ENCODE results near the gene NEDD8. TPM values are rescaled to one million over a fixed set of nuclear protein-coding genes. Genes with fewer than 3 reads are reported as not detected.

The NEDD8 gene
- total RNA-seq, 4 donors from 2014 or later: 44.1 to 77.6 (median 67.9) TPM

GRCh38 chr14:24178399-24179178 is 53.6 kb downstream of the NEDD8 start:
- Histone ChIP-seq H3K9me3 (no peaks in the 10 kb centered on the region), H3K27me3 (no peaks in the 10 kb centered on the region), H3K36me3 (peaks cover 0 to 76% (median 0%) of the 10 kb centered on the region in 3 donors), H3K4me3 (no peak overlapping the region), H3K4me1 (no peaks in the 10 kb centered on the region), H3K27ac (no peak overlapping the region)
- TF ChIP-seq POLR2A (IDR thresholded peaks at IDR 0.05): no peak
- no peak for TF ChIP-seq CTCF (IDR thresholded peaks at IDR 0.05)
- no peak for DNase-seq

GRCh38 chr14:24177891-24178290 is 54.3 kb downstream of the NEDD8 start:
- TF ChIP-seq POLR2A (IDR thresholded peaks at IDR 0.05) (no peak), CTCF (IDR thresholded peaks at IDR 0.05) (no peak)
- H3K4me3 ChIP-seq: no peak overlapping the region
- H3K27me3 ChIP-seq: no peaks in the 10 kb centered on the region
- no peak overlapping the region for H3K27ac ChIP-seq
- H3K9me3 ChIP-seq: no peaks in the 10 kb centered on the region
- peak in 1 of 3 donors; percentile 45 for DNase-seq
- H3K4me1 ChIP-seq: no peaks in the 10 kb centered on the region
- peaks cover 0 to 69% (median 0%) of the 10 kb centered on the region in 3 donors for H3K36me3 ChIP-seq

DNA sequence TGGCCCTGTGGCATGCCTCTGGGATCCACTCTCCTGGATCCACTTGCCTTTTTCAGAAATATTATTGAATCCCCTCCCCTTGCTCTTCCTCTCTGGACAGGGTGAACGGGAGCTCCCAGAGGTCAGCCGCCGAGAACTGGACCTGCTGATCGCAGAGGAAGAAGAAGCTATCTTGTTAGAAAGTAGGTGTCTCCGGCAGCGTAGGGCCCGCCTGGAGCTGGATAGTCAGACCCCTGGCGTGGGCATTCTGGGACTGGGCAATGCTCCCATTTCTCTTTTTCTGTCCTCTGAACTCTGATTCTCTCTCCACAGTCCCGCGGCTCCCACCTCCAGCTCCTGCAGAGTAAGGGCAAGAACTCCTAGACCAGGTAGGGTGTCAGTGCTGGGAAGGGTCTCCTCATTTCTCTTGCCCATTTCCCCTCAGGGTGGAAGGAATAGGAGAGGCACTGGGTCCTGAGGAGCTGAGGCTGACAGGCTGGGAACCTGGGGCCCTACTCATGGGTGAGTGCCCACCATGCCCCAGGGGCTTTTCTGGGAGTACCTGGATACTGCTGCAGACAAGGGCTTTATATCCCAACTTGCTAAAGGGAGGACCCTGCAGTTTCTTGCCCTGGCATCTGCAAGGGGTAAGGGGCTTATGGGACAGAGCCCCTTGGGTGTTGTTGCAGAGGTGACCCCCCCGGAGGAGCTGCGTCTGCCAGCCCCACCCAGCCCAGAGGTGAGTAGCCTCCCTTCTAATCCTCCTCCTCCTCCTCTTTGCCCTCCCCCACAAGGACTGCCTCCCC is 54.9 kb downstream of the NEDD8 start:
- Histone ChIP-seq H3K27me3 (no peaks in the 10 kb centered on the region), H3K27ac (no peak overlapping the region), H3K36me3 (peaks cover 0 to 62% (median 0%) of the 10 kb centered on the region in 3 donors), H3K4me3 (no peak overlapping the region), H3K4me1 (no peaks in the 10 kb centered on the region), H3K9me3 (no peaks in the 10 kb centered on the region)
- TF ChIP-seq CTCF (IDR thresholded peaks at IDR 0.05) (no peak), POLR2A (IDR thresholded peaks at IDR 0.05) (no peak)
- peak in 1 of 3 donors; percentile 24 for DNase-seq

GRCh38 chr14:24176599-24176998 is 55.6 kb downstream of the NEDD8 start:
- Histone ChIP-seq H3K27ac (no peak overlapping the region), H3K4me3 (no peak overlapping the region), H3K9me3 (no peaks in the 10 kb centered on the region), H3K27me3 (no peaks in the 10 kb centered on the region), H3K4me1 (no peaks in the 10 kb centered on the region), H3K36me3 (peaks cover 0 to 56% (median 0%) of the 10 kb centered on the region in 3 donors)
- no peak for DNase-seq
- TF ChIP-seq POLR2A (IDR thresholded peaks at IDR 0.05) (no peak), CTCF (IDR thresholded peaks at IDR 0.05) (no peak)

GRCh38 chr14:24172871-24173281 is 59.3 kb downstream of the NEDD8 start:
- peak overlapping the region in 1 of 4 donors; percentile 58 for H3K4me3 ChIP-seq
- peak in 1 of 3 donors; percentile 48 for DNase-seq
- no peaks in the 10 kb centered on the region for H3K27me3 ChIP-seq
- H3K9me3 ChIP-seq: no peaks in the 10 kb centered on the region
- H3K27ac ChIP-seq: peak overlapping the region in 1 of 4 donors; percentile 68
- H3K4me1 ChIP-seq: no peaks in the 10 kb centered on the region
- H3K36me3 ChIP-seq: peaks cover 0 to 39% (median 0%) of the 10 kb centered on the region in 3 donors
- TF ChIP-seq CTCF (IDR thresholded peaks at IDR 0.05) (no peak), POLR2A (IDR thresholded peaks at IDR 0.05) (no peak)
